ENCODE results near the gene ITIH1. TPM values are rescaled to one million over a fixed set of nuclear protein-coding genes. Genes with fewer than 3 reads are reported as not detected.

Gene ITIH1
- total RNA-seq, 1 experiment from 2014 or later: 0.26 TPM

DNA sequence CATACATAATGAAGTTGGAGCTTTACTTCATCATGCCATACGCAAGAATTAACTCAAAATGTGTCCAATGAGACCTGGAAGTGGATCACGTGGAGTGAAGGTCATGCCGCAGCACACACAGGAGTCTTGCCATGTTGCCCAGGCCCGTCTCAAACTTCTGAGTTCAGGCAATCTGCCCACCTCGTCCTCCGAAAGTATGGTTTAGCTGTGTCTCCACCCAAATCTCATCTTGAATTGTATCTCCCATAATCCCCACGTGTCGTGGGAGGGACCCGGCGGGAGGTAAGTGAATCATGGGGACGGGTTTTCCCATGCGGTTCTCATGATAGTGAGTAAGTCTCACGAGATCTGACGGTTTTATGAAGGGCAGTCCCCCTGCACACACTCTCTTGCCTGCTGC, 45.8 kb upstream of the ITIH1 start:
- ChIA-PET POLR2A (no interaction called here), CTCF (no interaction called here)
- peaks cover 26% of the 10 kb centered on the region for H3K9me3 Mint-ChIP-seq

GRCh38 chr3:52733256-52733891, 44.0 kb upstream of the ITIH1 start:
- no peak overlapping the region for H3K27ac Mint-ChIP-seq
- TF ChIP-seq, protein P1, sequence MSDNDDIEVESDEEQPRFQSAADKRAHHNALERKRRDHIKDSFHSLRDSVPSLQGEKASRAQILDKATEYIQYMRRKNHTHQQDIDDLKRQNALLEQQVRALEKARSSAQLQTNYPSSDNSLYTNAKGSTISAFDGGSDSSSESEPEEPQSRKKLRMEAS (CRISPR knock-in tag; IDR thresholded peaks at IDR 0.05): no peak
- TF ChIP-seq CREB1 (CRISPR knock-in tag; IDR thresholded peaks at IDR 0.05) (no peak), RELA (CRISPR knock-in tag; IDR thresholded peaks at IDR 0.05; ENCODE audit: borderline replicate concordance) (no peak), ZMAT4 (CRISPR knock-in tag; IDR thresholded peaks at IDR 0.05) (no peak), ZSCAN18 (CRISPR knock-in tag; IDR thresholded peaks at IDR 0.05) (no peak), ATF3 (CRISPR knock-in tag; conservative IDR thresholded peaks at IDR 0.05) (no peak)
- TF ChIP-seq, protein P2, sequence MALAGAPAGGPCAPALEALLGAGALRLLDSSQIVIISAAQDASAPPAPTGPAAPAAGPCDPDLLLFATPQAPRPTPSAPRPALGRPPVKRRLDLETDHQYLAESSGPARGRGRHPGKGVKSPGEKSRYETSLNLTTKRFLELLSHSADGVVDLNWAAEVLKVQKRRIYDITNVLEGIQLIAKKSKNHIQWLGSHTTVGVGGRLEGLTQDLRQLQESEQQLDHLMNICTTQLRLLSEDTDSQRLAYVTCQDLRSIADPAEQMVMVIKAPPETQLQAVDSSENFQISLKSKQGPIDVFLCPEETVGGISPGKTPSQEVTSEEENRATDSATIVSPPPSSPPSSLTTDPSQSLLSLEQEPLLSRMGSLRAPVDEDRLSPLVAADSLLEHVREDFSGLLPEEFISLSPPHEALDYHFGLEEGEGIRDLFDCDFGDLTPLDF (CRISPR knock-in tag; IDR thresholded peaks at IDR 0.05): no peak
- ChIA-PET CTCF (no interaction called here), POLR2A (no interaction called here)
- no peak for ATAC-seq
- H3K27me3 Mint-ChIP-seq (ENCODE audit: low read depth): no peaks in the 10 kb centered on the region
- H3K36me3 Mint-ChIP-seq: peaks cover 73% of the 10 kb centered on the region
- peaks cover 16% of the 10 kb centered on the region for H3K9me3 Mint-ChIP-seq
- no peak overlapping the region for H3K4me3 Mint-ChIP-seq
- no peaks in the 10 kb centered on the region for H3K4me1 Mint-ChIP-seq
- DNase-seq (ENCODE audit: low spot score): no peak

More for the DNA sequence above, 45.8 kb upstream of the ITIH1 start:
- DNase-seq (ENCODE audit: low spot score) (no peak), ATAC-seq (no peak)
- no peaks in the 10 kb centered on the region for H3K4me1 Mint-ChIP-seq
- H3K36me3 Mint-ChIP-seq: peaks cover 81% of the 10 kb centered on the region
- TF ChIP-seq, protein P3, sequence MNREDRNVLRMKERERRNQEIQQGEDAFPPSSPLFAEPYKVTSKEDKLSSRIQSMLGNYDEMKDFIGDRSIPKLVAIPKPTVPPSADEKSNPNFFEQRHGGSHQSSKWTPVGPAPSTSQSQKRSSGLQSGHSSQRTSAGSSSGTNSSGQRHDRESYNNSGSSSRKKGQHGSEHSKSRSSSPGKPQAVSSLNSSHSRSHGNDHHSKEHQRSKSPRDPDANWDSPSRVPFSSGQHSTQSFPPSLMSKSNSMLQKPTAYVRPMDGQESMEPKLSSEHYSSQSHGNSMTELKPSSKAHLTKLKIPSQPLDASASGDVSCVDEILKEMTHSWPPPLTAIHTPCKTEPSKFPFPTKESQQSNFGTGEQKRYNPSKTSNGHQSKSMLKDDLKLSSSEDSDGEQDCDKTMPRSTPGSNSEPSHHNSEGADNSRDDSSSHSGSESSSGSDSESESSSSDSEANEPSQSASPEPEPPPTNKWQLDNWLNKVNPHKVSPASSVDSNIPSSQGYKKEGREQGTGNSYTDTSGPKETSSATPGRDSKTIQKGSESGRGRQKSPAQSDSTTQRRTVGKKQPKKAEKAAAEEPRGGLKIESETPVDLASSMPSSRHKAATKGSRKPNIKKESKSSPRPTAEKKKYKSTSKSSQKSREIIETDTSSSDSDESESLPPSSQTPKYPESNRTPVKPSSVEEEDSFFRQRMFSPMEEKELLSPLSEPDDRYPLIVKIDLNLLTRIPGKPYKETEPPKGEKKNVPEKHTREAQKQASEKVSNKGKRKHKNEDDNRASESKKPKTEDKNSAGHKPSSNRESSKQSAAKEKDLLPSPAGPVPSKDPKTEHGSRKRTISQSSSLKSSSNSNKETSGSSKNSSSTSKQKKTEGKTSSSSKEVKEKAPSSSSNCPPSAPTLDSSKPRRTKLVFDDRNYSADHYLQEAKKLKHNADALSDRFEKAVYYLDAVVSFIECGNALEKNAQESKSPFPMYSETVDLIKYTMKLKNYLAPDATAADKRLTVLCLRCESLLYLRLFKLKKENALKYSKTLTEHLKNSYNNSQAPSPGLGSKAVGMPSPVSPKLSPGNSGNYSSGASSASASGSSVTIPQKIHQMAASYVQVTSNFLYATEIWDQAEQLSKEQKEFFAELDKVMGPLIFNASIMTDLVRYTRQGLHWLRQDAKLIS (CRISPR knock-in tag; IDR thresholded peaks at IDR 0.05; ENCODE audit: borderline replicate concordance): no peak
- no peak for TF ChIP-seq NFATC4 (CRISPR knock-in tag; IDR thresholded peaks at IDR 0.05)
- TF ChIP-seq SP1 (CRISPR knock-in tag; conservative IDR thresholded peaks at IDR 0.05): no peak
- no peak for TF ChIP-seq ZSCAN18 (CRISPR knock-in tag; IDR thresholded peaks at IDR 0.05)
- no peaks in the 10 kb centered on the region for H3K27me3 Mint-ChIP-seq (ENCODE audit: low read depth)
- H3K4me3 Mint-ChIP-seq: no peak overlapping the region
- H3K27ac Mint-ChIP-seq: no peak overlapping the region; the same call in 1 of the 2 replicates

DNA sequence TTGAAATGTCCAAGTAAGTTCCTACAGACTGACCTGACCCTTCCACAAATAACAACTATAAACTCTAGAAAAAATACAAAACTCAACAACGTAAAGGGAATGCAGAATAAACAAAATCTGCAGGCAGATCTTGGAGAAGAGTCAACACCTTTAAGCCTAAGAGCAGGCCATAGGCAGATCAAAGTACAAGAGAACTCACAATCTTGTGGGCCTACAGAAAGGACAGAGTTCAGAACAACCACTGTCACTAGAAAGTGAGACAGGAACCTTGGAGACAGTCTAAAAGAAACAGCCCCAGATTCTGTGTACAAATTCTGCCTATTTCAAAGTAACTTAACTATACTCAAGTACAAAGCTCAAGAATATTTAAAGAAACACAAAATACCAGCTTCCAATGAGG, 37.7 kb upstream of the ITIH1 start:
- ChIA-PET POLR2A (no interaction called here), CTCF (no interaction called here)
- no peaks in the 10 kb centered on the region for H3K4me1 Mint-ChIP-seq
- no peak for DNase-seq (ENCODE audit: low spot score)
- no peak overlapping the region for H3K27ac Mint-ChIP-seq
- peaks cover 65% of the 10 kb centered on the region for H3K36me3 Mint-ChIP-seq
- H3K27me3 Mint-ChIP-seq (ENCODE audit: low read depth): no peaks in the 10 kb centered on the region
- no peaks in the 10 kb centered on the region for H3K9me3 Mint-ChIP-seq
- ATAC-seq: no peak
- no peak overlapping the region for H3K4me3 Mint-ChIP-seq
- TF ChIP-seq TP53 (CRISPR knock-in tag; IDR thresholded peaks at IDR 0.05) (no peak), PRRX2 (CRISPR knock-in tag; IDR thresholded peaks at IDR 0.05) (no peak), PREB (CRISPR knock-in tag; IDR thresholded peaks at IDR 0.05; ENCODE audit: borderline replicate concordance) (no peak), ZNF416 (CRISPR knock-in tag; IDR thresholded peaks at IDR 0.05) (no peak), GRHL2 (CRISPR knock-in tag; IDR thresholded peaks at IDR 0.05; ENCODE audit: insufficient replicate concordance, severe bottlenecking) (no peak), GABPB1 (CRISPR knock-in tag; IDR thresholded peaks at IDR 0.05) (no peak), SMAD4 (CRISPR knock-in tag; IDR thresholded peaks at IDR 0.05) (no peak), KAT7 (CRISPR knock-in tag; IDR thresholded peaks at IDR 0.05; ENCODE audit: borderline replicate concordance) (no peak), SOX15 (CRISPR knock-in tag; IDR thresholded peaks at IDR 0.05) (no peak)
- TF ChIP-seq, protein P4, sequence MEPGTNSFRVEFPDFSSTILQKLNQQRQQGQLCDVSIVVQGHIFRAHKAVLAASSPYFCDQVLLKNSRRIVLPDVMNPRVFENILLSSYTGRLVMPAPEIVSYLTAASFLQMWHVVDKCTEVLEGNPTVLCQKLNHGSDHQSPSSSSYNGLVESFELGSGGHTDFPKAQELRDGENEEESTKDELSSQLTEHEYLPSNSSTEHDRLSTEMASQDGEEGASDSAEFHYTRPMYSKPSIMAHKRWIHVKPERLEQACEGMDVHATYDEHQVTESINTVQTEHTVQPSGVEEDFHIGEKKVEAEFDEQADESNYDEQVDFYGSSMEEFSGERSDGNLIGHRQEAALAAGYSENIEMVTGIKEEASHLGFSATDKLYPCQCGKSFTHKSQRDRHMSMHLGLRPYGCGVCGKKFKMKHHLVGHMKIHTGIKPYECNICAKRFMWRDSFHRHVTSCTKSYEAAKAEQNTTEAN (CRISPR knock-in tag; IDR thresholded peaks at IDR 0.05): no peak

Measured in WTC11 (cell line).